Chondrocyte (in vitro differentiated cells): ENCODE measurements around the gene RGS14. TPM values are rescaled to one million over a fixed set of nuclear protein-coding genes. Genes with fewer than 3 reads are reported as not detected.

Source experiments
- DNase-seq: peaks from one replicate; pipeline ENCODE4 v3.0.0; 2021; ENCODE audit warnings: mixed read lengths, low spot score
- H3K27ac Mint-ChIP-seq: one replicate; pipeline ENCODE4 v1.8.0; 2021; ENCODE audit warnings: mild to moderate bottlenecking, moderate library complexity, mixed read lengths; ENCODE audit not compliant: unreplicated experiment
- H3K27me3 Mint-ChIP-seq: 2 replicates; pipeline ENCODE4 v1.8.0; 2021; ENCODE audit warnings: low read depth, mixed read lengths
- H3K36me3 Mint-ChIP-seq: 2 replicates; pipeline ENCODE4 v1.8.0; 2021; ENCODE audit warnings: low read depth, mixed read lengths
- H3K4me1 Mint-ChIP-seq: 2 replicates; pipeline ENCODE4 v1.8.0; 2021; ENCODE audit warnings: low read depth, mild to moderate bottlenecking, mixed read lengths
- H3K4me3 Mint-ChIP-seq: one replicate; pipeline ENCODE4 v1.8.0; 2021; ENCODE audit warnings: mild to moderate bottlenecking, moderate library complexity, mixed read lengths; ENCODE audit not compliant: unreplicated experiment
- H3K9me3 Mint-ChIP-seq: 2 replicates; pipeline ENCODE4 v1.8.0; 2021; ENCODE audit warnings: low read depth, mixed read lengths
- total RNA-seq: library from RNA; stranded (reverse); gene quantifications from 3 replicates; pipeline ENCODE4 v1.2.1, GENCODE V29; 2021
- TF ChIP-seq, protein P1 (sequence below): fragments of 200-600 bp; sonication (generic); IDR thresholded peaks from 2 replicates; pipeline ENCODE4 v1.5.0; 2021; ENCODE audit warnings: antibody characterized with exemption, mild to moderate bottlenecking, moderate library complexity

RGS14 gene
- total RNA-seq, 1 donor from 2014 or later, result 11.6 TPM

DNA sequence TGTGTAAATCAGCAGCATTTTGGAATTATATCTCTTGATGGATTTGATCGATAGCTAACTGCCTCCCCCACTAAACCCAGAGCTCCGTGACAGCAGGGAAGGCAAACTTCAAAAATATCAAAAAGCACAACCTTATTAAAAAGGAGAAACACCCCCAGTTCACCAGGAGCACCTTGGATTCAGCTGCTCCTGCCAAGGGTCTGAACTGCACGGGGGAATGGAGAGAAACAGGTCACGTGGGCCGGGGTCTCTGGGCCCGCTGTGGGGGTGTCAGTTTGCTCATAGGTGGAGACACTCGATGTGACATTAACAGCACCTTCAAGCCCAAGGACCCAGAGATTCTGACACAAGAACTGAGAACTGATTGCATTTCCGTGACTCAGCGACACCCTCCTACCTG lies 25.5 kb downstream of the RGS14 start:
- no peak overlapping the region for H3K27ac Mint-ChIP-seq
- peaks cover 14% of the 10 kb centered on the region for H3K4me1 Mint-ChIP-seq
- TF ChIP-seq, protein P1, sequence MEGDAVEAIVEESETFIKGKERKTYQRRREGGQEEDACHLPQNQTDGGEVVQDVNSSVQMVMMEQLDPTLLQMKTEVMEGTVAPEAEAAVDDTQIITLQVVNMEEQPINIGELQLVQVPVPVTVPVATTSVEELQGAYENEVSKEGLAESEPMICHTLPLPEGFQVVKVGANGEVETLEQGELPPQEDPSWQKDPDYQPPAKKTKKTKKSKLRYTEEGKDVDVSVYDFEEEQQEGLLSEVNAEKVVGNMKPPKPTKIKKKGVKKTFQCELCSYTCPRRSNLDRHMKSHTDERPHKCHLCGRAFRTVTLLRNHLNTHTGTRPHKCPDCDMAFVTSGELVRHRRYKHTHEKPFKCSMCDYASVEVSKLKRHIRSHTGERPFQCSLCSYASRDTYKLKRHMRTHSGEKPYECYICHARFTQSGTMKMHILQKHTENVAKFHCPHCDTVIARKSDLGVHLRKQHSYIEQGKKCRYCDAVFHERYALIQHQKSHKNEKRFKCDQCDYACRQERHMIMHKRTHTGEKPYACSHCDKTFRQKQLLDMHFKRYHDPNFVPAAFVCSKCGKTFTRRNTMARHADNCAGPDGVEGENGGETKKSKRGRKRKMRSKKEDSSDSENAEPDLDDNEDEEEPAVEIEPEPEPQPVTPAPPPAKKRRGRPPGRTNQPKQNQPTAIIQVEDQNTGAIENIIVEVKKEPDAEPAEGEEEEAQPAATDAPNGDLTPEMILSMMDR, result no peak
- no peak overlapping the region for H3K4me3 Mint-ChIP-seq
- DNase-seq, result no peak
- peaks cover 8% of the 10 kb centered on the region for H3K27me3 Mint-ChIP-seq
- no peaks in the 10 kb centered on the region for H3K9me3 Mint-ChIP-seq
- H3K36me3 Mint-ChIP-seq, result no peaks in the 10 kb centered on the region

DNA sequence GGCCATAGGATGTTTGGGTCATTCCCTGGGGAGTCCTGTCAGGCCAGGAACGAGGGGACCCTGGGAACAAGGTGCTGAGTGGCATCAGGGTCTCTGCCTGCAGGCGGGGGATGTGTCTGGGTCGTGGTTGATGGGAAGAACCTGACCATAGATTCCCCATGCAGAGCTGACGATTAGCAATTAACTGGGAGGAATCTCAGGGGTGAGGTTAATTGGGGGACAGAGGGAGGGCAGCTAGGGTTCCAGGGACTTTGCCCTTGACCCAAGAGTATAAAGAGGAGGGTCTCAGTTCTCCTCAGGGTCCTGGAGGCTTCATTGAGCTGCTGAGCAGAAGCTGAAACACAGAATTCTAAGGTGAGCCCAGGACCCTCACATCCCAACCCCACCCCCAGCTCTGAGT lies 26.4 kb downstream of the RGS14 start, which contains the start of gene SLC34A1:
TSS of gene SLC34A1 (plus strand) at position 301 of the 400 bp plus-strand sequence. CDS start 1,308 bp downstream, outside the sequence.
- H3K27ac Mint-ChIP-seq, result no peak within 1 kb of the TSS

DNA sequence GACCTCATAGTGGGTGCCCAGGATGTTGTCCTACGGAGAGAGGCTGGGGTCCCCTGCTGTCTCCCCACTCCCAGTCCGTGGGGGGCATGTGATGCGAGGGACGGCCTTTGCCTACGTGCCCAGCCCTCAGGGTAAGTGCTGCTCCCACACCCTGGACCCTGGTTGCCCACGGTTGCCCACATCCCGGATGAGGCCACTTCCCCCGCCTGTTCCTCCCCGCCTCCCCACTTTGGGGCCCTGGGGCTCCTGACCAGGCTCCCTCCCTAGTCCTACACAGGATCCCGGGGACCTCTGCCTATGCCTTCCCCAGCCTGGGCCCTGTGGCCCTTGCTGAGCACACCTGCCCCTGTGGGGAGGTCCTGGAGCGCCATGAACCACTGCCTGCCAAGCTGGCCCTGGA lies 28.0 kb downstream of the RGS14 start:
- Mint-ChIP-seq H3K9me3 (no peaks in the 10 kb centered on the region), H3K4me1 (peaks cover 23% of the 10 kb centered on the region), H3K27me3 (peaks cover 8% of the 10 kb centered on the region), H3K27ac (no peak overlapping the region), H3K36me3 (no peaks in the 10 kb centered on the region), H3K4me3 (no peak overlapping the region)
- no peak for DNase-seq
- TF ChIP-seq, protein P1, result no peak

More for the DNA sequence above, 26.4 kb downstream of the RGS14 start, which contains the start of gene SLC34A1:
- Mint-ChIP-seq H3K9me3 (no peaks in the 10 kb centered on the region), H3K36me3 (no peaks in the 10 kb centered on the region), H3K27me3 (peaks cover 8% of the 10 kb centered on the region), H3K4me3 (no peak within 1 kb of the TSS), H3K4me1 (peaks cover 18% of the 10 kb centered on the region)
- DNase-seq, result no peak
- TF ChIP-seq, protein P1, result no peak

DNA sequence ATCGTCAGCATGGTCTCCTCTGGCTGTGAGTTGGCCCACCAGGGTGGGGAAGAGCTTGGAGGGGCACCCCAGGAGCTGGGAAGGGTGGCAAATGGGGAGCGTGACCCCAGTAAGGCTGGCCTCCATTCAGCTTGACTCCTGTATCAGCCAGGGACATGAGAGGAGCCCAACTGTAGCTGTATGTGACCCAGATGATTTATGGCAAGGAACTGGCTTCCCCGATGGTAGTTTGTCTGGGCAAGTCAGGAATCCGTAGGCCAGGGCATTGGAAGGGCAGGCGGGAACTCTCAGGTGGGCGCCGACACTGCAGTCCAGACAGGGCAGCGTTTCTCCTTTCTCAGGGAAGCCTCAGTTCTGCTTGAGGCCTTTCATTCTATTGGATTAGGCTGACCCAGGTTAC lies 28.8 kb downstream of the RGS14 start:
- H3K4me1 Mint-ChIP-seq, result peaks cover 19% of the 10 kb centered on the region
- H3K27ac Mint-ChIP-seq, result no peak overlapping the region
- TF ChIP-seq, protein P1, result no peak
- H3K9me3 Mint-ChIP-seq, result no peaks in the 10 kb centered on the region
- H3K27me3 Mint-ChIP-seq, result peaks cover 8% of the 10 kb centered on the region
- no peak for DNase-seq
- no peak overlapping the region for H3K4me3 Mint-ChIP-seq
- H3K36me3 Mint-ChIP-seq, result no peaks in the 10 kb centered on the region

DNA sequence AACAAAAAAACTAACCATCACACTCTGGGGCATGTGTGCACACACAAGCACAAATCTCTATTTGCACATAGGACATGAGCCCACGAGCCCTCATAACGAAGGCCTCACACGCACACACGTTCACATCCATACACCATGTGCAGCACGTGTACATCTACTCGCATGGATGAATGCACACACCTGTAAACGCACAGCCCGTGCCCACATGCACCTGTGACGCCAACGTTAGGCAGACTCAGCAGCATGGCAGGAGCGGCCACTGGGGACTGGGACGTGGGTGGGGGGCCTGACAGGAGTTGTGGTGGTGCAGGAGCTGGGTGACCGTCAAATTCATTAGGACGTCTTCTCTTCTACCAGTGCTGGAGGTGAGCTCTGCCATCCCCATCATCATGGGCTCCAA lies 29.7 kb downstream of the RGS14 start:
- no peaks in the 10 kb centered on the region for H3K9me3 Mint-ChIP-seq
- peaks cover 7% of the 10 kb centered on the region for H3K27me3 Mint-ChIP-seq
- no peaks in the 10 kb centered on the region for H3K36me3 Mint-ChIP-seq
- no peak for DNase-seq
- H3K27ac Mint-ChIP-seq, result no peak overlapping the region
- H3K4me3 Mint-ChIP-seq, result no peak overlapping the region
- TF ChIP-seq, protein P1, result no peak
- peaks cover 19% of the 10 kb centered on the region for H3K4me1 Mint-ChIP-seq
